ENCODE data around the gene JUNB. TPM values are rescaled to one million over a fixed set of nuclear protein-coding genes. Genes with fewer than 3 reads are reported as not detected.

Gene JUNB
- total RNA-seq, 1 experiment from 2014 or later = 49.7 TPM

GRCh38 chr19:12799742-12800465 is 8.6 kb downstream of the JUNB start:
- POLR2A ChIA-PET = no interaction called here

DNA sequence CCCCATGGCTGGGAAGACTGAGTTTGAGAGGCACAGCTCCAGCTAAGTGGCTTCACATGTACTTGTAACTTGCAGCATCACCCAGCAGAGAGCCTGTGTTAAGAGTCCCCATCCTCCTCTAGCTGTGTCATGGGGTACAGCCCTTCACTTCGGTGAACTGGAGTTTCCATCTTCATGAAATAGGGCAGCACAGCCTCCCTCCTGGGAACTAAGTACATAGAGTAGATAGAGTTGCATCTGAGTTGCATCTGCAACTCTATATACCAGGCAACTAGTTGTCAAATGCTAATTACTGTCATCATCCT is 9.1 kb downstream of the JUNB start:
- POLR2A ChIA-PET = no interaction called here
- Histone ChIP-seq H3K4me1 (ENCODE audit: control insufficient read depth, insufficient read depth, low read length) (peaks cover 11% of the 10 kb centered on the region), H3K4me3 (ENCODE audit: low read depth in 2 of 2, low read length in 2 of 2) (no peak overlapping the region; a peak in 2 of 4 replicates), H3K36me3 (ENCODE audit: control insufficient read depth, insufficient read depth, low read length) (peaks cover 4% of the 10 kb centered on the region; the same call in 1 of the 2 replicates), H3K27ac (ENCODE audit: low read length) (no peak overlapping the region), H3K9me3 (ENCODE audit: control insufficient read depth, insufficient read depth, low read depth, low read length) (no peaks in the 10 kb centered on the region), H3K27me3 (ENCODE audit: control insufficient read depth, insufficient read depth, low read length) (no peaks in the 10 kb centered on the region)
- intact Hi-C loops (cut with micrococcal nuclease; ENCODE audit: unreplicated experiment) (no loop called here), in situ Hi-C loops (cut with HindIII; ENCODE audit: low pct_unique_long_range_greater_than_20kb, low sequenced_read_pairs) (no loop called here)
- ATAC-seq (no peak), DNase-seq (ENCODE audit: low read depth, low spot score) (no peak)
- TF ChIP-seq SIN3A (IDR thresholded peaks at IDR 0.05; ENCODE audit: borderline replicate concordance, insufficient read depth, low read depth, low read length) = no peak
- TF ChIP-seq POLR2AphosphoS5 (IDR thresholded peaks at IDR 0.05; ENCODE audit: low read depth, low read length) = no peak
- TF ChIP-seq CTCF (IDR thresholded peaks at IDR 0.05) = no peak
- TF ChIP-seq REST (IDR thresholded peaks at IDR 0.05; ENCODE audit: insufficient read depth in 1 of 2, low read depth in 2 of 2, low read length in 1 of 2) = no peak
- no peak for TF ChIP-seq TCF7L2 (IDR thresholded peaks at IDR 0.05; ENCODE audit: low read depth, low read length)
- CTCF ChIA-PET = no interaction called here
- BruUV-seq (replicated peaks) = no TSS peak

More at GRCh38 chr19:12799742-12800465, 8.6 kb downstream of the JUNB start:
- H3K4me3 ChIP-seq (ENCODE audit: low read depth in 2 of 2, low read length in 2 of 2) = no peak overlapping the region
- CTCF ChIA-PET = interaction anchor here (0.5 to 0.7 kb wide), 5 partner anchors 40 to 747 kb away, joined by 3 read pairs; no protein-coding TSS in a partner anchor
- in situ Hi-C loops (cut with HindIII; ENCODE audit: low pct_unique_long_range_greater_than_20kb, low sequenced_read_pairs) (no loop called here), intact Hi-C loops (cut with micrococcal nuclease; ENCODE audit: unreplicated experiment) (loop anchor here (5.0 kb wide), 1 partner anchor 38 kb away; no protein-coding TSS in a partner anchor)
- peaks cover 4% of the 10 kb centered on the region; the same call in 1 of the 2 replicates for H3K36me3 ChIP-seq (ENCODE audit: control insufficient read depth, insufficient read depth, low read length)
- no peak for ATAC-seq
- TF ChIP-seq SIN3A (IDR thresholded peaks at IDR 0.05; ENCODE audit: borderline replicate concordance, insufficient read depth, low read depth, low read length) (no peak), CTCF (IDR thresholded peaks at IDR 0.05) (no peak), TCF7L2 (IDR thresholded peaks at IDR 0.05; ENCODE audit: low read depth, low read length) (no peak), POLR2AphosphoS5 (IDR thresholded peaks at IDR 0.05; ENCODE audit: low read depth, low read length) (no peak), REST (IDR thresholded peaks at IDR 0.05; ENCODE audit: insufficient read depth in 1 of 2, low read depth in 2 of 2, low read length in 1 of 2) (no peak)
- BruUV-seq (replicated peaks) = no TSS peak
- no peak overlapping the region for H3K27ac ChIP-seq (ENCODE audit: low read length)
- no peak for DNase-seq (ENCODE audit: low read depth, low spot score)
- H3K4me1 ChIP-seq (ENCODE audit: control insufficient read depth, insufficient read depth, low read length) = peaks cover 11% of the 10 kb centered on the region
- H3K9me3 ChIP-seq (ENCODE audit: control insufficient read depth, insufficient read depth, low read depth, low read length) = no peaks in the 10 kb centered on the region
- no peaks in the 10 kb centered on the region for H3K27me3 ChIP-seq (ENCODE audit: control insufficient read depth, insufficient read depth, low read length)
